GM23338 (cell line): ENCODE results near the gene ZBTB44.

ENCODE experiments used
- CTCF ChIP-seq, 2 experiments: fragments of 200-600 bp in 1 of 2; sonication (generic) in 1 of 2; conservative IDR thresholded peaks; 2 replicates each; pipeline versions ENCODE4 v1.5.1 to v1.6.1; 2016 to 2017; ENCODE audit warnings: antibody characterized with exemption in 2 of 2, low read depth in 2 of 2, mild to moderate bottlenecking in 2 of 2, moderate library complexity in 1 of 2
- POLR2AphosphoS5 ChIP-seq: IDR thresholded peaks from 2 replicates; pipeline ENCODE4 v1.6.1; 2016; ENCODE audit warnings: antibody characterized with exemption, low read depth

GRCh38 chr11:130197386-130198035 lies 117.2 kb downstream of the ZBTB44 start:
- TF ChIP-seq CTCF (conservative IDR thresholded peaks at IDR 0.05; ENCODE audit: low read depth in 2 of 2) (no peak), POLR2AphosphoS5 (no peak)
